K562 (cell line): ENCODE results near the gene B4GALT4. TPM values are rescaled to one million over a fixed set of nuclear protein-coding genes. Genes with fewer than 3 reads are reported as not detected.
"Not testable (repeated sequence)": the region's sequence is repeated elsewhere in the genome, so short reads cannot be mapped to it uniquely, and the experiment has no call there.

Experiments
- ATAC-seq: fragments of 200-7000 bp; cut with Tn5 transposase; 3 replicates; pipeline ENCODE4 v1.9.1; 2020; ENCODE audit warnings: moderate library complexity
- BruUV-seq: library from RNA; stranded (reverse); fragments of 400-500 nt; replicated peaks from 2 replicates; lab custom pipeline; 2021; lab: Mats Ljungman, UMichigan
- CTCF ChIA-PET: fragments of 300-600 bp; formaldehyde crosslinking; extraction: SDS; loops from one replicate; lab custom pipeline; 2021; ENCODE audit warnings: low intra/inter-chr PET ratio; lab: Yijun Ruan, JAX
- POLR2A ChIA-PET: fragments of 300-600, 350-650 bp; sonication (Branson Sonifier 250); formaldehyde crosslinking; extraction: SDS; loops from one replicate; lab custom pipeline; 2021; ENCODE audit warnings: antibody characterized with exemption, inconsistent platforms; lab: Yijun Ruan, JAX
- DNase-seq, 4 experiments: peaks; one replicate each; pipeline versions ENCODE4 v3.0.0 to v3.0.0-alpha.2; 2011 to 2018; ENCODE audit warnings: low spot score in 3 of 4, mixed read lengths in 3 of 4; ENCODE audit errors: extremely low read depth in 1 of 4
- FAIRE-seq: peaks from 2 replicates; lab custom pipeline; 2011; peaks lifted over from hg19 to GRCh38; lab: Jason Lieb, UNC
- H2AFZ ChIP-seq: 2 replicates; pipeline ENCODE4 v1.6.0; 2011; ENCODE audit warnings: low read depth, low read length, control low read depth, inconsistent platforms
- H3K27ac ChIP-seq: fragments of 200-600 bp; 3 replicates; pipeline ENCODE4 v1.8.0; 2011; ENCODE audit warnings: low read depth, mild to moderate bottlenecking, control low read depth, inconsistent platforms, low read length, moderate library complexity, mixed read lengths; ENCODE audit errors: extremely low read depth
- H3K27me3 ChIP-seq, 2 experiments: fragments of 300-600 bp in 1 of 2; 2 replicates in 1 of 2; 3 replicates in 1 of 2; pipeline versions ENCODE4 v1.6.0 to v1.8.0; 2011; ENCODE audit warnings: inconsistent platforms in 2 of 2, low read length in 2 of 2, mild to moderate bottlenecking in 1 of 2, mixed read lengths in 1 of 2, moderate library complexity in 1 of 2; ENCODE audit not compliant: control insufficient read depth in 2 of 2, insufficient read depth in 2 of 2
- H3K36me3 ChIP-seq: fragments of 300-600 bp; 3 replicates; pipeline ENCODE4 v1.8.0; 2011; ENCODE audit warnings: mild to moderate bottlenecking, low read length, inconsistent platforms; ENCODE audit not compliant: control insufficient read depth, insufficient read depth
- H3K4me1 ChIP-seq, 2 experiments: fragments of 200-600 bp in 1 of 2; replicated peaks in 1 of 2; 2 replicates in 1 of 2; 3 replicates in 1 of 2; pipeline versions ENCODE4 v1.5.1 to v1.8.0; 2011; ENCODE audit warnings: inconsistent platforms in 2 of 2, low read length in 2 of 2, mild to moderate bottlenecking in 1 of 2, mixed read lengths in 1 of 2, moderate library complexity in 1 of 2; ENCODE audit not compliant: control insufficient read depth in 2 of 2, insufficient read depth in 2 of 2
- H3K4me2 ChIP-seq: 2 replicates; pipeline ENCODE4 v1.6.1; 2011; ENCODE audit warnings: low read length, control low read depth, inconsistent platforms, mixed read lengths; ENCODE audit not compliant: insufficient read depth
- H3K4me3 ChIP-seq: fragments of 200-600 bp; sonication (generic), shearing (Covaris generic); 2 replicates; pipeline ENCODE4 v1.5.1; 2016; ENCODE audit warnings: control low read depth, inconsistent platforms
- H3K79me2 ChIP-seq: fragments of 200-600 bp; 3 replicates; pipeline ENCODE4 v1.8.0; 2011; ENCODE audit warnings: low read length, inconsistent platforms; ENCODE audit not compliant: control insufficient read depth, insufficient read depth
- H3K9ac ChIP-seq, 2 experiments: 2 replicates each; pipeline versions ENCODE4 v1.6.0 to v1.6.1; 2011; ENCODE audit warnings: low read depth in 2 of 2, low read length in 2 of 2, control low read depth in 1 of 2, inconsistent platforms in 1 of 2, mild to moderate bottlenecking in 1 of 2, mixed read lengths in 1 of 2; ENCODE audit not compliant: insufficient read depth in 1 of 2
- H3K9me1 ChIP-seq: one replicate; pipeline ENCODE4 v1.6.0; 2011; ENCODE audit warnings: inconsistent platforms, mild to moderate bottlenecking, low read length, moderate library complexity; ENCODE audit not compliant: control insufficient read depth, insufficient read depth
- H3K9me3 ChIP-seq: replicated peaks from 2 replicates; pipeline ENCODE4 v1.5.1; 2011; ENCODE audit warnings: low read depth, low read length, inconsistent platforms; ENCODE audit not compliant: control insufficient read depth, insufficient read depth
- H4K20me1 ChIP-seq: replicated peaks from 2 replicates; pipeline ENCODE4 v1.6.1; 2011; ENCODE audit warnings: low read length, inconsistent platforms, mixed read lengths; ENCODE audit not compliant: control insufficient read depth, insufficient read depth
- AFF4 ChIP-seq: sonication (generic); formaldehyde crosslinking; IDR thresholded peaks from 2 replicates; pipeline ENCODE4 v1.8.0; 2023; ENCODE audit warnings: mild to moderate bottlenecking, missing genetic modification reagents
- C11orf30 ChIP-seq: fragments of 450-650 bp; IDR thresholded peaks from 2 replicates; pipeline ENCODE4 v1.6.1; 2016; ENCODE audit warnings: low read depth, mild to moderate bottlenecking
- CTBP1 ChIP-seq: fragments of 450-650 bp; IDR thresholded peaks from 2 replicates; pipeline ENCODE4 v1.6.1; 2016; ENCODE audit warnings: borderline replicate concordance
- DPF2 ChIP-seq: fragments of 450-650 bp; IDR thresholded peaks from 2 replicates; pipeline ENCODE4 v1.6.1; 2016
- FOXP1 ChIP-seq: sonication (generic); formaldehyde crosslinking; IDR thresholded peaks from 2 replicates; pipeline ENCODE4 v1.8.0; 2022; ENCODE audit warnings: mild to moderate bottlenecking, missing genetic modification reagents
- MAFF ChIP-seq: IDR thresholded peaks from 2 replicates; pipeline ENCODE4 v1.6.1; 2012; ENCODE audit warnings: low read length, improper control_type of control experiment
- MAFG ChIP-seq: fragments of 450-650 bp; conservative IDR thresholded peaks from 2 replicates; pipeline ENCODE4 v1.6.1; 2016; ENCODE audit warnings: missing genetic modification characterization, missing compliant biosample characterization
- SIN3A ChIP-seq, 2 experiments: fragments of 150-350 bp in 1 of 2; IDR thresholded peaks; 2 replicates each; pipeline ENCODE4 v1.6.1; 2011 to 2016; ENCODE audit warnings: borderline replicate concordance in 2 of 2, low read depth in 2 of 2, low read length in 2 of 2, mild to moderate bottlenecking in 2 of 2, moderate library complexity in 2 of 2; ENCODE audit not compliant: control insufficient read depth in 1 of 2
- SUPT5H ChIP-seq: fragments of 450-650 bp; IDR thresholded peaks from 2 replicates; pipeline ENCODE4 v1.6.1; 2016
- ZBTB43 ChIP-seq: sonication (generic); formaldehyde crosslinking; IDR thresholded peaks from 2 replicates; pipeline ENCODE4 v1.8.0; 2023; ENCODE audit warnings: mild to moderate bottlenecking, missing genetic modification reagents
- ZKSCAN1 ChIP-seq: fragments of 150-350 bp; IDR thresholded peaks from 2 replicates; pipeline ENCODE4 v1.6.1; 2016; ENCODE audit warnings: low read depth, low read length
- ZNF24 ChIP-seq: fragments of 450-650 bp; IDR thresholded peaks from 2 replicates; pipeline ENCODE4 v1.6.1; 2016
- ZNF316 ChIP-seq: fragments of 450-650 bp; IDR thresholded peaks from 2 replicates; pipeline ENCODE4 v1.6.1; 2016
- ZNF644 ChIP-seq: fragments of 200-800 bp; sonication (Bioruptor generic); IDR thresholded peaks from 2 replicates; pipeline ENCODE4 v1.6.1; 2016; ENCODE audit warnings: low read depth, missing genetic modification characterization, missing compliant biosample characterization
- WGBS: fragments of 100-300 bp; shearing (Covaris generic); methylation state at CpG from one replicate; pipeline ENCODE4 v1.1.6; 2016; ENCODE audit warnings: low coverage, mixed read lengths; ENCODE audit not compliant: insufficient coverage; ENCODE audit errors: missing lambda C conversion rate; 5-methylcytosine and 5-hydroxymethylcytosine counted together
- in situ Hi-C: fragments of 300-500 bp; cut with MboI; formaldehyde crosslinking; loops from 4 replicates; pipeline ENCODE4 v1.15.0; 2018; ENCODE audit warnings: inconsistent platforms, mixed read lengths
- intact Hi-C: fragments of 100-400 bp; cut with micrococcal nuclease; formaldehyde crosslinking; loops from 2 replicates; pipeline ENCODE4 v1.14.2; 2022
- polyA plus RNA-seq, 8 experiments: library from polyadenylated mRNA; depleted of rRNA in 4 of 8; stranded (reverse) in 5 of 8; unstranded in 3 of 8; fragments of >200 nt; fragmentation: Nextera tagmentation in 2 of 8; fragmentation: Illumina TruSeq in 1 of 8; extraction: Ambion mirVana in 2 of 8; extraction: Trizol in 1 of 8; gene quantifications; 2 replicates each; pipeline versions ENCODE4 v1.2.1 to v1.2.3, GENCODE V29; 2011 to 2014; ENCODE audit warnings: inconsistent platforms in 1 of 8, missing spikeins in 1 of 8
- total RNA-seq, 7 experiments: library from RNA; depleted of rRNA in 6 of 7; stranded (reverse); fragments of >200 nt in 6 of 7; fragmentation: Illumina TruSeq in 2 of 7; extraction: Trizol in 2 of 7; gene quantifications; 2 replicates each; pipeline versions ENCODE4 v1.2.1 to v1.2.3, GENCODE V29; 2011 to 2021; ENCODE audit warnings: low replicate concordance in 1 of 7

Gene B4GALT4
- total and polyA plus RNA-seq, 9 of the 15 experiments (the other 6 are each of a cell fraction or from before 2014, with no cell fraction given): 8.2 to 17.8 (median 12.2) TPM

GRCh38 chr3:119270212-119270611 is 29.5 kb upstream of the B4GALT4 start:
- H3K27ac ChIP-seq, DNase-seq, H3K9me1 ChIP-seq, BruUV-seq, POLR2A ChIA-PET, H2AFZ ChIP-seq, H3K27me3 ChIP-seq, FAIRE-seq, in situ Hi-C loops, H3K79me2 ChIP-seq, CTCF ChIA-PET, H3K4me1 ChIP-seq, H3K4me3 ChIP-seq, H3K9me3 ChIP-seq, H4K20me1 ChIP-seq, H3K36me3 ChIP-seq, H3K9ac ChIP-seq, ATAC-seq, H3K4me2 ChIP-seq: not testable (repeated sequence)
- WGBS: 0% methylated on average over 2 of the region's 2 CpGs
- intact Hi-C loops: loop anchor here (10.0 kb wide), 1 partner anchor 415 kb away; no protein-coding TSS in a partner anchor
- TF ChIP-seq C11orf30 (peak; percentile 59; the same call in 1 of the 2 replicates), MAFG (tag) (peak; percentile 57), ZNF316 (peak; percentile 82)

- Histone ChIP-seq H3K79me2 (no peaks in the 10 kb centered on the region), H3K4me2 (no peak overlapping the region), H3K4me1 (no peaks in the 10 kb centered on the region), H3K36me3 (no peaks in the 10 kb centered on the region), H3K4me3 (no peak overlapping the region), H3K27ac (no peak overlapping the region), H3K9me1 (no peaks in the 10 kb centered on the region), H3K9ac (no peak overlapping the region), H3K9me3 (no peaks in the 10 kb centered on the region), H4K20me1 (no peaks in the 10 kb centered on the region), H3K27me3 (no peaks in the 10 kb centered on the region), H2AFZ (no peak overlapping the region)
- ChIA-PET POLR2A (no interaction called here), CTCF (no interaction called here)
- intact Hi-C loops (no loop called here), in situ Hi-C loops (no loop called here)
- no TSS peak for BruUV-seq
- no peak for DNase-seq
- no peak for ATAC-seq
- FAIRE-seq: no peak
- WGBS: 10% methylated on average over 4 of the region's 6 CpGs
- TF ChIP-seq ZNF24: no peak
- TF ChIP-seq CTBP1: no peak
- TF ChIP-seq ZKSCAN1: no peak
- TF ChIP-seq SUPT5H: no peak
- TF ChIP-seq ZBTB43 (CRISPR knock-in tag): no peak
- TF ChIP-seq DPF2: no peak
- no peak for TF ChIP-seq FOXP1 (CRISPR knock-in tag)
- no peak for TF ChIP-seq AFF4 (CRISPR knock-in tag)
- TF ChIP-seq SIN3A (IDR thresholded peaks at IDR 0.05; ENCODE audit: borderline replicate concordance in 2 of 2, control insufficient read depth in 1 of 2, low read depth in 2 of 2, low read length in 2 of 2): no peak
- TF ChIP-seq ZNF644 (tag): no peak
- TF ChIP-seq MAFF: no peak
Observed at GRCh38 chr3:119261055-119261454, 20.4 kb upstream of the B4GALT4 start.
